ACC112 (cell line): Measurements from ENCODE around the gene IDH3G.
"Not testable (repeated sequence)": the region's sequence is repeated elsewhere in the genome, so short reads cannot be mapped to it uniquely, and the experiment has no call there.

Experiments
- H2AFZ ChIP-seq: fragments of 200-600 bp; sonication (generic); one replicate; pipeline ENCODE4 v1.6.0; 2017; ENCODE audit warnings: antibody characterized with exemption, low read length; ENCODE audit not compliant: unreplicated experiment
- H3K27ac ChIP-seq: fragments of 200-600 bp; sonication (generic); 2 replicates; pipeline ENCODE4 v1.5.1; 2014; ENCODE audit warnings: low read depth, mild to moderate bottlenecking, antibody characterized with exemption, low read length, moderate library complexity
- H3K27me3 ChIP-seq: fragments of 200-600 bp; sonication (generic); 2 replicates; pipeline ENCODE4 v1.6.1; 2014; ENCODE audit warnings: mild to moderate bottlenecking, antibody characterized with exemption, low read length, moderate library complexity, mixed read lengths; ENCODE audit not compliant: insufficient read depth
- H3K36me3 ChIP-seq: fragments of 200-600 bp; sonication (generic); 2 replicates; pipeline ENCODE4 v1.6.1; 2016; ENCODE audit warnings: mild to moderate bottlenecking, antibody characterized with exemption, low read length, moderate library complexity, mixed read lengths; ENCODE audit not compliant: insufficient read depth
- H3K4me1 ChIP-seq: fragments of 200-600 bp; sonication (generic); one replicate; pipeline ENCODE4 v1.6.1; 2016; ENCODE audit warnings: low read length, mixed read lengths; ENCODE audit not compliant: insufficient read depth, unreplicated experiment, control insufficient read depth
- H3K4me3 ChIP-seq: fragments of 200-600 bp; sonication (generic); 2 replicates; pipeline ENCODE4 v1.5.1; 2014; ENCODE audit warnings: mild to moderate bottlenecking, low read depth, low read length
- H3K79me2 ChIP-seq: fragments of 200-600 bp; sonication (generic); one replicate; pipeline ENCODE4 v1.6.0; 2016; ENCODE audit warnings: low read length; ENCODE audit not compliant: control insufficient read depth, unreplicated experiment, insufficient read depth

Gene IDH3G

GRCh38 chrX:153827903-153828302 is 33.7 kb upstream of the IDH3G start:
- H3K27ac ChIP-seq, result no peak overlapping the region
- no peaks in the 10 kb centered on the region for H3K79me2 ChIP-seq
- peaks cover 43% of the 10 kb centered on the region for H3K27me3 ChIP-seq
- H2AFZ ChIP-seq, result no peak overlapping the region
- no peaks in the 10 kb centered on the region for H3K4me1 ChIP-seq
- H3K36me3 ChIP-seq, result no peaks in the 10 kb centered on the region
- no peak overlapping the region for H3K4me3 ChIP-seq

- Histone ChIP-seq H3K79me2 (no peaks in the 10 kb centered on the region), H2AFZ (no peak overlapping the region)
Observed at GRCh38 chrX:153827016-153827415, 32.8 kb upstream of the IDH3G start.

GRCh38 chrX:153825042-153825441 is 30.9 kb upstream of the IDH3G start:
- H3K4me3 ChIP-seq, result no peak overlapping the region
- H3K27me3 ChIP-seq, result peaks cover 24% of the 10 kb centered on the region
- no peaks in the 10 kb centered on the region for H3K4me1 ChIP-seq
- H3K27ac ChIP-seq, result no peak overlapping the region
- no peak overlapping the region for H2AFZ ChIP-seq
- no peaks in the 10 kb centered on the region for H3K36me3 ChIP-seq
- H3K79me2 ChIP-seq, result no peaks in the 10 kb centered on the region

More at GRCh38 chrX:153827016-153827415, 32.8 kb upstream of the IDH3G start:
- Histone ChIP-seq H3K4me3 (no peak overlapping the region), H3K36me3 (no peaks in the 10 kb centered on the region), H3K27ac (no peak overlapping the region), H3K27me3 (peaks cover 38% of the 10 kb centered on the region), H3K4me1 (no peaks in the 10 kb centered on the region)

GRCh38 chrX:153824348-153824747 is 30.2 kb upstream of the IDH3G start:
- no peaks in the 10 kb centered on the region for H3K79me2 ChIP-seq
- H3K36me3 ChIP-seq, result no peaks in the 10 kb centered on the region
- peaks cover 21% of the 10 kb centered on the region for H3K27me3 ChIP-seq
- H3K4me1 ChIP-seq, result no peaks in the 10 kb centered on the region
- no peak overlapping the region for H3K4me3 ChIP-seq
- H3K27ac ChIP-seq, result no peak overlapping the region
- no peak overlapping the region for H2AFZ ChIP-seq

GRCh38 chrX:153821066-153821465 is 26.9 kb upstream of the IDH3G start:
- H3K27ac ChIP-seq, result no peak overlapping the region
- H2AFZ ChIP-seq, result no peak overlapping the region
- H3K4me3 ChIP-seq, result no peak overlapping the region
- H3K4me1 ChIP-seq, result no peaks in the 10 kb centered on the region
- H3K27me3 ChIP-seq, result peaks cover 5% of the 10 kb centered on the region; the same call in 1 of the 2 replicates
- no peaks in the 10 kb centered on the region for H3K79me2 ChIP-seq
- H3K36me3 ChIP-seq, result no peaks in the 10 kb centered on the region

- Histone ChIP-seq H3K36me3 (no peaks in the 10 kb centered on the region), H3K27ac (no peak overlapping the region), H3K27me3 (peaks cover 5% of the 10 kb centered on the region; the same call in 1 of the 2 replicates), H3K79me2 (no peaks in the 10 kb centered on the region), H3K4me3 (no peak overlapping the region), H3K4me1 (no peaks in the 10 kb centered on the region), H2AFZ (no peak overlapping the region)
Observed at GRCh38 chrX:153820601-153821000, 26.4 kb upstream of the IDH3G start.

GRCh38 chrX:153819384-153820040 is 25.3 kb upstream of the IDH3G start:
- H3K36me3 ChIP-seq, result no peaks in the 10 kb centered on the region
- H2AFZ ChIP-seq, result no peak overlapping the region
- peak overlapping the region; percentile 68 for H3K4me3 ChIP-seq
- peaks cover 5% of the 10 kb centered on the region; the same call in 1 of the 2 replicates for H3K27me3 ChIP-seq
- no peaks in the 10 kb centered on the region for H3K79me2 ChIP-seq
- no peaks in the 10 kb centered on the region for H3K4me1 ChIP-seq
- no peak overlapping the region for H3K27ac ChIP-seq

GRCh38 chrX:153818571-153819383 is 24.6 kb upstream of the IDH3G start:
- H3K27me3 ChIP-seq, result peaks cover 5% of the 10 kb centered on the region; the same call in 1 of the 2 replicates
- no peaks in the 10 kb centered on the region for H3K36me3 ChIP-seq
- no peaks in the 10 kb centered on the region for H3K4me1 ChIP-seq
- no peak overlapping the region for H3K27ac ChIP-seq
- no peaks in the 10 kb centered on the region for H3K79me2 ChIP-seq
- H3K4me3 ChIP-seq, result peak overlapping the region; percentile 68
- H2AFZ ChIP-seq, result peak overlapping the region; percentile 38

- H3K36me3 ChIP-seq, H2AFZ ChIP-seq, H3K4me1 ChIP-seq, H3K4me3 ChIP-seq, H3K27me3 ChIP-seq, H3K27ac ChIP-seq, H3K79me2 ChIP-seq: not testable (repeated sequence)
Observed at GRCh38 chrX:153818064-153818463, 23.9 kb upstream of the IDH3G start.

GRCh38 chrX:153816831-153817690 is 22.9 kb upstream of the IDH3G start:
- H3K36me3 ChIP-seq, result no peaks in the 10 kb centered on the region
- H3K4me3 ChIP-seq, result no peak overlapping the region
- H3K4me1 ChIP-seq, result no peaks in the 10 kb centered on the region
- H2AFZ ChIP-seq, result no peak overlapping the region
- H3K27me3 ChIP-seq, result peaks cover 5% of the 10 kb centered on the region; the same call in 1 of the 2 replicates
- H3K79me2 ChIP-seq, result no peaks in the 10 kb centered on the region
- H3K27ac ChIP-seq, result no peak overlapping the region
